Stimulated activated naive B cell treated with anti-CD40 and anti-IgM and Interleukin-4, amounts not matched to agents 10 μg/mL and 1 μg/mL and 100 μg/mL, for 72 hours (primary cell): ENCODE results near the gene NOVA2.

Source experiments
- ATAC-seq, 2 donors: fragments of 150-1000 bp; cut with Tn5 transposase; replicated peaks; 2 replicates each; pipeline ENCODE4 v1.10.0; 2021; ENCODE audit warnings: moderate library complexity in 1 of 2
- DNase-seq: peaks from one replicate; pipeline ENCODE4 v3.0.0; 2021
- H3K27ac Mint-ChIP-seq: one replicate; pipeline ENCODE4 v1.8.0; 2022; ENCODE audit warnings: mild to moderate bottlenecking, mixed read lengths
- H3K27me3 Mint-ChIP-seq, 2 donors: one replicate each; pipeline ENCODE4 v1.8.0; 2022; ENCODE audit warnings: mixed read lengths in 2 of 2
- H3K36me3 Mint-ChIP-seq, 2 donors: one replicate each; pipeline ENCODE4 v1.8.0; 2022; ENCODE audit warnings: mixed read lengths in 2 of 2, mild to moderate bottlenecking in 1 of 2
- H3K4me1 Mint-ChIP-seq, 2 donors: one replicate each; pipeline ENCODE4 v1.8.0; 2022; ENCODE audit warnings: mixed read lengths in 2 of 2, mild to moderate bottlenecking in 1 of 2
- H3K4me3 Mint-ChIP-seq, 2 donors: one replicate each; pipeline ENCODE4 v1.8.0; 2022; ENCODE audit warnings: mild to moderate bottlenecking in 2 of 2, mixed read lengths in 2 of 2, moderate library complexity in 1 of 2
- H3K9me3 Mint-ChIP-seq, 2 donors: one replicate each; pipeline ENCODE4 v1.8.0; 2022; ENCODE audit warnings: mixed read lengths in 2 of 2, mild to moderate bottlenecking in 1 of 2

NOVA2 gene

GRCh38 chr19:45890877-45891276 is 82.8 kb downstream of the NOVA2 start:
- ATAC-seq, result no peak
- DNase-seq, result no peak
- no peaks in the 10 kb centered on the region for H3K27me3 Mint-ChIP-seq
- peaks cover 8 to 18% of the 10 kb centered on the region in 2 donors for H3K36me3 Mint-ChIP-seq
- H3K27ac Mint-ChIP-seq, result no peak overlapping the region
- H3K4me3 Mint-ChIP-seq, result no peak overlapping the region
- no peaks in the 10 kb centered on the region for H3K9me3 Mint-ChIP-seq
- peaks cover 3 to 13% of the 10 kb centered on the region in 2 donors for H3K4me1 Mint-ChIP-seq

- H3K27me3 Mint-ChIP-seq, result no peaks in the 10 kb centered on the region
- no peaks in the 10 kb centered on the region for H3K9me3 Mint-ChIP-seq
- peaks cover 4 to 9% of the 10 kb centered on the region in 2 donors for H3K36me3 Mint-ChIP-seq
- no peak overlapping the region for H3K27ac Mint-ChIP-seq
- no peak overlapping the region for H3K4me3 Mint-ChIP-seq
- DNase-seq (no peak), ATAC-seq (no peak)
- peaks cover 3 to 17% of the 10 kb centered on the region in 2 donors for H3K4me1 Mint-ChIP-seq
Observed at GRCh38 chr19:45889210-45889885, 84.3 kb downstream of the NOVA2 start.

GRCh38 chr19:45887200-45887710 is 86.4 kb downstream of the NOVA2 start:
- H3K9me3 Mint-ChIP-seq, result no peaks in the 10 kb centered on the region
- peak overlapping the region; percentile 99 for H3K27ac Mint-ChIP-seq
- DNase-seq (no peak), ATAC-seq (no peak)
- H3K4me3 Mint-ChIP-seq, result peak overlapping the region; percentile 94 to 98
- no peaks in the 10 kb centered on the region for H3K27me3 Mint-ChIP-seq
- peaks cover 9 to 27% of the 10 kb centered on the region in 2 donors for H3K4me1 Mint-ChIP-seq
- peaks cover 7 to 11% of the 10 kb centered on the region in 2 donors for H3K36me3 Mint-ChIP-seq

DNA sequence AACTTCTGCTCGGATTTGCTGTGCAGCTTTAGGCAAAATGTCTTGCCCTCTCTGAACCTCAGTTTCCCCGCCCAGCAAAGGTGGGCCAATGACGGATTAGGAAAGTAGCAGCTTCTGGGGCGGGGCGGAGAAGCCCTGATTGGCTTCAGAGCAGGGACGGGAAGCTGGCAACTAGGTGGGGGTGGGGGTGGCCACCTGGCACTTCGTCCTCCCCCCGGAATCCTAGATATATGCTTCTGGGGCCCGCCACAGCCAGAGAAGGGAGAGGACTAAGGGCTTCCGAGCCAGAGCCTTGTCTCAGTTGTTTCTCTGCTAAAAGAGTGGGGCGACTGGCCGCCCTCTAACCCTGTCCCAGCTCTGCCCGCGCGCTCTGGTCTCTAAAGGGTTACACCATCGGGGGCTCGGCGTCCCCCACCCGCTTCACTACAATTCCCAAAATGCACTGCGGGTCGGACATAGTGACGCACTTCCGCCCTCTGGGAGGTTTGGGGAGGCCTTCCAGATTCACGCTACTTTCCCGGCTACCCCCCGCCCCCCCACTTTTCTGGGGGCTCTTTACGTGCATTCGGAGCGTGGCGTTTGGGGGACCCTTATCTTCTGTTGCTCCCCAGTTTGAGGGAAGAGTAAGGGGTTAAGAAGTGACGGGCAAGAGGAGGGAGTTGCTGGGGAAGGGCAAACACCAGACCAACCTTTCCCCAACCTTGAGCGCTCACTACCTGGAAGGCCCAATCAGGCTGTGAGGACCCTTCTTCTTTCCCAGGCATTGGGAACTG is 87.1 kb downstream of the NOVA2 start:
- Mint-ChIP-seq H3K36me3 (peaks cover 8 to 15% of the 10 kb centered on the region in 2 donors), H3K27me3 (peaks cover 0 to 3% of the 10 kb centered on the region in 2 donors), H3K4me3 (peak overlapping the region; percentile 94 to 98), H3K4me1 (peaks cover 13 to 31% of the 10 kb centered on the region in 2 donors), H3K9me3 (no peaks in the 10 kb centered on the region), H3K27ac (peak overlapping the region; percentile 99)
- DNase-seq, result peak; percentile 85
- ATAC-seq, result peak; percentile 76 to 81

- ATAC-seq, result peak; percentile 80 to 84
- Mint-ChIP-seq H3K36me3 (peaks cover 7 to 16% of the 10 kb centered on the region in 2 donors), H3K4me3 (peak within 1 kb of the TSS; percentile 94 to 98), H3K27ac (peak within 1 kb of the TSS; percentile 99), H3K9me3 (no peaks in the 10 kb centered on the region), H3K27me3 (peaks cover 0 to 5% of the 10 kb centered on the region in 2 donors), H3K4me1 (peaks cover 15 to 35% of the 10 kb centered on the region in 2 donors)
- peak; percentile 88 for DNase-seq
Observed at GRCh38 chr19:45885556-45886426, 87.9 kb downstream of the NOVA2 start, which contains the start of gene IRF2BP1. Gene IRF2BP1, minus strand, starts transcription at chr19:45886141. Its CDS starts 367 bp downstream, at chr19:45885774.

- peaks cover 4 to 9% of the 10 kb centered on the region in 2 donors for H3K27me3 Mint-ChIP-seq
- ATAC-seq (peak; percentile 2 to 3), DNase-seq (no peak)
- peak overlapping the region; percentile 55 to 98 for H3K4me3 Mint-ChIP-seq
- H3K4me1 Mint-ChIP-seq, result peaks cover 15 to 35% of the 10 kb centered on the region in 2 donors
- peaks cover 7 to 11% of the 10 kb centered on the region in 2 donors for H3K36me3 Mint-ChIP-seq
- no peak overlapping the region for H3K27ac Mint-ChIP-seq
- no peaks in the 10 kb centered on the region for H3K9me3 Mint-ChIP-seq
Observed at GRCh38 chr19:45884682-45885555, 88.7 kb downstream of the NOVA2 start.

GRCh38 chr19:45883881-45884681 is 89.6 kb downstream of the NOVA2 start:
- peaks cover 6 to 9% of the 10 kb centered on the region in 2 donors for H3K27me3 Mint-ChIP-seq
- H3K27ac Mint-ChIP-seq, result no peak overlapping the region
- ATAC-seq, result no peak
- H3K4me3 Mint-ChIP-seq, result peak overlapping the region; percentile 77 to 86
- peaks cover 6 to 11% of the 10 kb centered on the region in 2 donors for H3K36me3 Mint-ChIP-seq
- H3K9me3 Mint-ChIP-seq, result no peaks in the 10 kb centered on the region
- DNase-seq, result no peak
- peaks cover 15 to 35% of the 10 kb centered on the region in 2 donors for H3K4me1 Mint-ChIP-seq
